Sigmoid colon (tissue), 4 donors: ENCODE measurements around the gene GRIP1.

Experiments
- EP300 ChIP-seq, 4 donors: sonication (generic); formaldehyde crosslinking; IDR thresholded peaks; one replicate each; pipeline ENCODE4 v1.6.1; 2017; ENCODE audit warnings: antibody characterized with exemption in 4 of 4
- POLR2A ChIP-seq, 2 donors: fragments of 450-650 bp; IDR thresholded peaks; one replicate each; pipeline ENCODE4 v1.6.1; 2016; ENCODE audit warnings: antibody characterized with exemption in 2 of 2, mild to moderate bottlenecking in 2 of 2, moderate library complexity in 2 of 2
- POLR2AphosphoS5 ChIP-seq, 4 donors: sonication (generic); formaldehyde crosslinking; IDR thresholded peaks; one replicate each; pipeline ENCODE4 v1.6.1; 2017; ENCODE audit warnings: antibody characterized with exemption in 4 of 4
- TF ChIP-seq, protein P1 (sequence below), 4 experiments: fragments of 450-650 bp in 3 of 4; fragments of 200-600 bp in 1 of 4; IDR thresholded peaks; one replicate each; pipeline ENCODE4 v1.5.1; 2016 to 2019; ENCODE audit warnings: antibody characterized with exemption in 4 of 4, mild to moderate bottlenecking in 3 of 4, moderate library complexity in 2 of 4

DNA sequence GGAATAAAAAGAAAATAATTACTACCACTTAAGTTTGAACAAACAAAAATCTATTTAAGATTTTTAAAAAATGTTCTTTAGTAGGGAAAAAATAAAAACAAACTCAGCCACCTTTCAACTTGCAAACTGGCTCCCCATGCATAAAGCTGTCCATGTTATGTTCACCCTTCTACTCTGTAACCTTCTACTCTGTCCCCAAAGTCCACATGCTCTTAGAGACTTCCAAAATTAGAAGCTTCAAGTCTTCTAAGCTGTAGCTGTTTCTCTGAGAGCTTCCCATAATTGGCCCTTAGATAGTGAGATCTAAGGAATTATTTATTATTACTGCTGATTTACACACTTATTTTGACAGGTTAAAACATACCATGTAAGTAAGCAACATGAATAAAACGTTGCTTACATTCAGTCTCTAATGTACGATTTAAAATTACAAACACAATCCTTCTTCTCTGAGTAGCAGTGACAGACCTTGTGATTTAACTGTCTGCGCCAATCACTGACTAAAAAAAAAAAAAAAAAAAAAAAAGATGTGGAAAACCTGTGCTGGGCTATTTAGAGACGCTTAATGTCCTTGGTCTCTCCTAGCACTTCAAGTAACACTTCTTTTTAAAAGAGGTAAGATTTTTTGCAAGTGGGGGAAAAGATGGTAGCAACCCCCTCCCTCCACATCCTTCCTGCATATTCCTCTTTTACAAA is 28.3 kb upstream of the GRIP1 start:
- TF ChIP-seq, protein P1, sequence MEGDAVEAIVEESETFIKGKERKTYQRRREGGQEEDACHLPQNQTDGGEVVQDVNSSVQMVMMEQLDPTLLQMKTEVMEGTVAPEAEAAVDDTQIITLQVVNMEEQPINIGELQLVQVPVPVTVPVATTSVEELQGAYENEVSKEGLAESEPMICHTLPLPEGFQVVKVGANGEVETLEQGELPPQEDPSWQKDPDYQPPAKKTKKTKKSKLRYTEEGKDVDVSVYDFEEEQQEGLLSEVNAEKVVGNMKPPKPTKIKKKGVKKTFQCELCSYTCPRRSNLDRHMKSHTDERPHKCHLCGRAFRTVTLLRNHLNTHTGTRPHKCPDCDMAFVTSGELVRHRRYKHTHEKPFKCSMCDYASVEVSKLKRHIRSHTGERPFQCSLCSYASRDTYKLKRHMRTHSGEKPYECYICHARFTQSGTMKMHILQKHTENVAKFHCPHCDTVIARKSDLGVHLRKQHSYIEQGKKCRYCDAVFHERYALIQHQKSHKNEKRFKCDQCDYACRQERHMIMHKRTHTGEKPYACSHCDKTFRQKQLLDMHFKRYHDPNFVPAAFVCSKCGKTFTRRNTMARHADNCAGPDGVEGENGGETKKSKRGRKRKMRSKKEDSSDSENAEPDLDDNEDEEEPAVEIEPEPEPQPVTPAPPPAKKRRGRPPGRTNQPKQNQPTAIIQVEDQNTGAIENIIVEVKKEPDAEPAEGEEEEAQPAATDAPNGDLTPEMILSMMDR (IDR thresholded peaks at IDR 0.05), result no peak
- TF ChIP-seq POLR2A (IDR thresholded peaks at IDR 0.05) (no peak), POLR2AphosphoS5 (IDR thresholded peaks at IDR 0.05) (no peak), EP300 (IDR thresholded peaks at IDR 0.05) (no peak)
